Measurements from ENCODE around the gene AGTR1.

Gene AGTR1

DNA sequence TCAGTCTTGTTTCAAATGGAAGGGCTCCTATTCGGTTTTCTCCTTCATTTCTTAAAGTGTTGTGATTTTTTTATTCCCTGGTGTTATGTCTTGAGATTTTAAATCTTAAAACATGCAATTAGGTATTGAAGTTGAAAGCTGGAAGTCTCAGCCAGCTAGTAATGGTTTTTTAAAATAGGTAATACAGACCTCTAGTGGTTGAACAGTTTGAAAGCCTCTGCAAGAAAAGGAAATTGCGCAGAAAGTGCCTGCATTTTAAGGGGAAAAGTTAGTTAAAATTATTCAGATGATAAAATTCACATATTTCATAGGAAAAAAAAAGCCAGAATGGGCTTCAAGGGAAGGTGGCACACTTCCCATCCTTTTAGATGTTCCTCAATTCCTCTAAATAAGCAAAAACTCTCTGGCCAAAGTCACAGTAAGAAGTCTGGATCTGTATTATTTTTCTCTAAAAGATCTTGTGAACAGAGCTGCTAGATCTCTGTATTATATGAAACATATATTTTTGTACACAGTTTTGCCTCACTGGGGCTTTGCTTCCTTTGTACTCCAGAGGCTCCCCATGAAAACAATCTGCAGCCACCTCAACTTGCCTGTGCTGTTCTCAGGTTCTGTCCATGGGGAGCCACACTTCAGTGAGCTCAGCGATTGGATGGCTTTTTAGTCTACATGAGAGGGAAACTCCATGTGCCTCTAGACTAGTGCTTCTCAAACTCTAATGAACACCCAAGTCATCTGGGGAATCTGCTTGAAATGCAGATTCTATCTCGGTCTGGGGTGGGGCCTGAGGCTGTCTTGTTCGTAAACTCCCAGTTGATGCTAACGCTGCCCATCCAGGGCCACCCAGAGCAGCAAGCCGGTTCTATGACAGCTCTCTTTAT is 21.5 kb downstream of the AGTR1 start:
- Histone ChIP-seq H2AK5ac (ENCODE audit: low read length) (no peak overlapping the region), H3K4ac (ENCODE audit: low read depth, low read length) (no peak overlapping the region), H2BK12ac (ENCODE audit: low read length) (no peak overlapping the region), H3K27ac (ENCODE audit: low read depth, low read length) (no peak overlapping the region), H4K12ac (ENCODE audit: low read depth, low read length) (no peak overlapping the region), H3K9ac (ENCODE audit: low read length) (no peak overlapping the region), H4K8ac (ENCODE audit: low read depth, low read length) (no peak overlapping the region), H3K18ac (ENCODE audit: low read length) (no peak overlapping the region), H3K23ac (ENCODE audit: low read length) (no peak overlapping the region), H3K9me3 (ENCODE audit: insufficient read depth, low read depth, low read length) (no peaks in the 10 kb centered on the region), H3K36me3 (ENCODE audit: control insufficient read depth in 1 of 2, insufficient read depth in 2 of 2, low read length in 2 of 2) (no peaks in the 10 kb centered on the region), H2BK5ac (ENCODE audit: low read depth, low read length, poor library complexity) (no peak overlapping the region), H3K4me1 (ENCODE audit: control insufficient read depth in 1 of 2, insufficient read depth in 2 of 2, low read length in 2 of 2) (no peaks in the 10 kb centered on the region), H4K91ac (ENCODE audit: low read depth, low read length) (no peak overlapping the region), H2BK120ac (ENCODE audit: insufficient read depth, low read length, poor library complexity) (no peak overlapping the region), H3K14ac (ENCODE audit: low read length) (no peak overlapping the region), H3K27me3 (ENCODE audit: insufficient read depth, low read length) (no peaks in the 10 kb centered on the region), H3K4me2 (ENCODE audit: low read length) (no peak overlapping the region), H2AFZ (ENCODE audit: insufficient read depth, low read length, poor library complexity) (no peak overlapping the region), H3K79me1 (ENCODE audit: low read length) (no peaks in the 10 kb centered on the region), H3K4me3 (ENCODE audit: low read depth, low read length) (no peak overlapping the region), H3K79me2 (ENCODE audit: control insufficient read depth, insufficient read depth, low read length, poor library complexity) (no peaks in the 10 kb centered on the region)
- no CpG with 5 or more reads among the region's 7 CpGs for WGBS (ENCODE audit: extremely low coverage, insufficient coverage, insufficient read length)
- peak in 1 of 2 donors; percentile 24 for DNase-seq

DNA sequence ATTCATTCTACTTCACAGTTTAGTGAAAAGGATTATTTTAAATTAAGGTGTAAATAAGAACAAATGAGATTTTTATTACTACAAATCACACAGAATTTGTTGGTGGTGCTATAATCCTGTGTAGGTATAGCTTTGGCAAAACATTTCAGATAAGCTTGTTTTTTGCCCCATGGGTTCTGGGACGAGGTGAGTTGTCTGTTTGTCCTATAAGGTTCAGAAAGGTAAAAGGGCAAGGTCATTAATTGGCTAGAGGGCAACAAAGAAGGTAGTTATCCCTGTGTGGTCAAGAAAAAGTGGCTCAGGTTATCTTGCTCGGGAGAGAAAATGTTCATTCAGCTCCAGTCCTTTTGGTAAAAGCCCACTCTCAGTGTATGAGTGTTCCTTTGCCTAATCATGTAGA is 23.2 kb downstream of the AGTR1 start:
- no peak overlapping the region for H4K91ac ChIP-seq (ENCODE audit: low read depth, low read length)
- H2BK12ac ChIP-seq (ENCODE audit: low read length): no peak overlapping the region
- H2AK5ac ChIP-seq (ENCODE audit: low read length): no peak overlapping the region
- no peak overlapping the region for H4K8ac ChIP-seq (ENCODE audit: low read depth, low read length)
- H2BK120ac ChIP-seq (ENCODE audit: insufficient read depth, low read length, poor library complexity): no peak overlapping the region
- no peaks in the 10 kb centered on the region for H3K27me3 ChIP-seq (ENCODE audit: insufficient read depth, low read length)
- H3K14ac ChIP-seq (ENCODE audit: low read length): no peak overlapping the region
- H3K4me3 ChIP-seq (ENCODE audit: low read depth, low read length): no peak overlapping the region
- H4K12ac ChIP-seq (ENCODE audit: low read depth, low read length): no peak overlapping the region
- H3K27ac ChIP-seq (ENCODE audit: low read depth, low read length): no peak overlapping the region
- no peaks in the 10 kb centered on the region for H3K79me2 ChIP-seq (ENCODE audit: control insufficient read depth, insufficient read depth, low read length, poor library complexity)
- no peaks in the 10 kb centered on the region for H3K4me1 ChIP-seq (ENCODE audit: control insufficient read depth in 1 of 2, insufficient read depth in 2 of 2, low read length in 2 of 2)
- no peak overlapping the region for H3K4ac ChIP-seq (ENCODE audit: low read depth, low read length)
- H3K9ac ChIP-seq (ENCODE audit: low read length): no peak overlapping the region
- H2BK5ac ChIP-seq (ENCODE audit: low read depth, low read length, poor library complexity): no peak overlapping the region
- H3K23ac ChIP-seq (ENCODE audit: low read length): no peak overlapping the region
- H3K79me1 ChIP-seq (ENCODE audit: low read length): no peaks in the 10 kb centered on the region
- H3K36me3 ChIP-seq (ENCODE audit: control insufficient read depth in 1 of 2, insufficient read depth in 2 of 2, low read length in 2 of 2): no peaks in the 10 kb centered on the region
- no CpG with 5 or more reads among the region's 2 CpGs for WGBS (ENCODE audit: extremely low coverage, insufficient coverage, insufficient read length)
- no peak overlapping the region for H3K4me2 ChIP-seq (ENCODE audit: low read length)
- H3K9me3 ChIP-seq (ENCODE audit: insufficient read depth, low read depth, low read length): no peaks in the 10 kb centered on the region
- no peak overlapping the region for H3K18ac ChIP-seq (ENCODE audit: low read length)
- DNase-seq: no peak
- no peak overlapping the region for H2AFZ ChIP-seq (ENCODE audit: insufficient read depth, low read length, poor library complexity)

DNA sequence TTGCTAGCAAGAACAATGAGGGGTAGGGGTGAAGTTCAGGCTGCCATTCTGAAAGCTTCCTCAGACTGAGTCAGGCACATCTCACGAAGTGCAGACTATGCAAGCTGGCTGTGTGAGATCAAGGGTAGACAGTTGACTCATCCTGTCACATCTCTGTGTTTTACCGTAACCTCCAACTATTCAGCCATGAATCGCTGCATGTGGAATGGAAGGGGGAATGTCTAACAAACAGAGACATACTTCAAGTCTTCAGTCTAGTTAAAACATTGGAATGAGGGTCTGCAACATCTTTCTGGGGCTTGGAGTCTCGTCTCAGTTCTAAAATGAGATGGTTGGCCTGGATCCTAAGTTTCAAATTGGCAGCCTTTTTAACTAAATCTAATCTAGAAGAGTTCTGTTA is 25.9 kb downstream of the AGTR1 start:
- Histone ChIP-seq H3K4ac (ENCODE audit: low read depth, low read length) (no peak overlapping the region), H2BK120ac (ENCODE audit: insufficient read depth, low read length, poor library complexity) (no peak overlapping the region), H3K23ac (ENCODE audit: low read length) (no peak overlapping the region), H4K12ac (ENCODE audit: low read depth, low read length) (no peak overlapping the region), H2AK5ac (ENCODE audit: low read length) (no peak overlapping the region), H3K14ac (ENCODE audit: low read length) (no peak overlapping the region), H2BK12ac (ENCODE audit: low read length) (no peak overlapping the region), H4K8ac (ENCODE audit: low read depth, low read length) (no peak overlapping the region), H3K9me3 (ENCODE audit: insufficient read depth, low read depth, low read length) (no peaks in the 10 kb centered on the region), H3K4me3 (ENCODE audit: low read depth, low read length) (no peak overlapping the region), H3K27me3 (ENCODE audit: insufficient read depth, low read length) (no peaks in the 10 kb centered on the region), H2AFZ (ENCODE audit: insufficient read depth, low read length, poor library complexity) (no peak overlapping the region), H4K91ac (ENCODE audit: low read depth, low read length) (no peak overlapping the region), H3K4me2 (ENCODE audit: low read length) (no peak overlapping the region), H3K9ac (ENCODE audit: low read length) (no peak overlapping the region), H3K79me2 (ENCODE audit: control insufficient read depth, insufficient read depth, low read length, poor library complexity) (no peaks in the 10 kb centered on the region), H3K27ac (ENCODE audit: low read depth, low read length) (no peak overlapping the region), H3K4me1 (ENCODE audit: control insufficient read depth in 1 of 2, insufficient read depth in 2 of 2, low read length in 2 of 2) (no peaks in the 10 kb centered on the region), H3K18ac (ENCODE audit: low read length) (no peak overlapping the region), H2BK5ac (ENCODE audit: low read depth, low read length, poor library complexity) (no peak overlapping the region), H3K36me3 (ENCODE audit: control insufficient read depth in 1 of 2, insufficient read depth in 2 of 2, low read length in 2 of 2) (no peaks in the 10 kb centered on the region), H3K79me1 (ENCODE audit: low read length) (no peaks in the 10 kb centered on the region)
- no CpG with 5 or more reads among the region's 4 CpGs for WGBS (ENCODE audit: extremely low coverage, insufficient coverage, insufficient read length)
- DNase-seq: peak; percentile 63 to 72

DNA sequence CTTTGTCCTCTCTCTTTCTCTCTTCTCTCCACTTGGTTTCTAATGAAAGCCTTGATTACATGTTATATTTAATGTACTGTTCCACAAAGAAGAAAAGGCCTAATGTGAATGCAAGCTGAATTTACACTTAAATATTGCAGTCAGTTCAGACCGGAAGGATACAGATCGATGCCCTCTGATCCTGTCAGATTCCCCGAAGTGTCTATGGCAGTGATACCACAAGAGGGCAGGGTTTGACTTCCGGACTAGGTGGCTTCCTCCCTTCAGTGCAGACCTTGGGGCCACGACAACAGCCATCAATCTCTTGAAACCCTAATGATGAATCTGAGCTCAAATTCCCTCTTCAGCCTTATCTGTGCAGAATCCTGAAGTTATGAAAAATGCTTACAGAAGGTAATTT is 29.5 kb downstream of the AGTR1 start:
- H3K79me2 ChIP-seq (ENCODE audit: control insufficient read depth, insufficient read depth, low read length, poor library complexity): no peaks in the 10 kb centered on the region
- no peak overlapping the region for H3K14ac ChIP-seq (ENCODE audit: low read length)
- no peak overlapping the region for H4K8ac ChIP-seq (ENCODE audit: low read depth, low read length)
- H3K23ac ChIP-seq (ENCODE audit: low read length): no peak overlapping the region
- no peak overlapping the region for H3K4me3 ChIP-seq (ENCODE audit: low read depth, low read length)
- no peak overlapping the region for H3K18ac ChIP-seq (ENCODE audit: low read length)
- no peak overlapping the region for H4K12ac ChIP-seq (ENCODE audit: low read depth, low read length)
- no CpG with 5 or more reads among the region's 5 CpGs for WGBS (ENCODE audit: extremely low coverage, insufficient coverage, insufficient read length)
- no peak overlapping the region for H3K4ac ChIP-seq (ENCODE audit: low read depth, low read length)
- H4K91ac ChIP-seq (ENCODE audit: low read depth, low read length): no peak overlapping the region
- H3K27me3 ChIP-seq (ENCODE audit: insufficient read depth, low read length): no peaks in the 10 kb centered on the region
- H3K4me2 ChIP-seq (ENCODE audit: low read length): no peak overlapping the region
- no peaks in the 10 kb centered on the region for H3K79me1 ChIP-seq (ENCODE audit: low read length)
- no peaks in the 10 kb centered on the region for H3K9me3 ChIP-seq (ENCODE audit: insufficient read depth, low read depth, low read length)
- no peaks in the 10 kb centered on the region for H3K4me1 ChIP-seq (ENCODE audit: control insufficient read depth in 1 of 2, insufficient read depth in 2 of 2, low read length in 2 of 2)
- no peak overlapping the region for H2BK120ac ChIP-seq (ENCODE audit: insufficient read depth, low read length, poor library complexity)
- no peak overlapping the region for H2AK5ac ChIP-seq (ENCODE audit: low read length)
- DNase-seq: peak; percentile 10 to 48
- H2AFZ ChIP-seq (ENCODE audit: insufficient read depth, low read length, poor library complexity): no peak overlapping the region
- no peak overlapping the region for H2BK12ac ChIP-seq (ENCODE audit: low read length)
- no peaks in the 10 kb centered on the region for H3K36me3 ChIP-seq (ENCODE audit: control insufficient read depth in 1 of 2, insufficient read depth in 2 of 2, low read length in 2 of 2)
- no peak overlapping the region for H3K9ac ChIP-seq (ENCODE audit: low read length)
- H3K27ac ChIP-seq (ENCODE audit: low read depth, low read length): no peak overlapping the region
- no peak overlapping the region for H2BK5ac ChIP-seq (ENCODE audit: low read depth, low read length, poor library complexity)

All from trophoblast cell (in vitro differentiated cells and primary cell).